Astrocyte (in vitro differentiated cells and primary cell): Measurements from ENCODE around the gene ADAMTS6.

Experiments
- CTCF ChIP-seq: IDR thresholded peaks from 2 replicates; pipeline ENCODE4 v1.5.1; 2011; ENCODE audit warnings: low read depth, mild to moderate bottlenecking, inconsistent platforms, low read length, moderate library complexity; ENCODE audit not compliant: insufficient read depth
- EZH2 ChIP-seq: IDR thresholded peaks from 2 replicates; pipeline ENCODE4 v1.6.1; 2012; ENCODE audit warnings: mild to moderate bottlenecking, low read length, inconsistent platforms; ENCODE audit not compliant: insufficient read depth

DNA sequence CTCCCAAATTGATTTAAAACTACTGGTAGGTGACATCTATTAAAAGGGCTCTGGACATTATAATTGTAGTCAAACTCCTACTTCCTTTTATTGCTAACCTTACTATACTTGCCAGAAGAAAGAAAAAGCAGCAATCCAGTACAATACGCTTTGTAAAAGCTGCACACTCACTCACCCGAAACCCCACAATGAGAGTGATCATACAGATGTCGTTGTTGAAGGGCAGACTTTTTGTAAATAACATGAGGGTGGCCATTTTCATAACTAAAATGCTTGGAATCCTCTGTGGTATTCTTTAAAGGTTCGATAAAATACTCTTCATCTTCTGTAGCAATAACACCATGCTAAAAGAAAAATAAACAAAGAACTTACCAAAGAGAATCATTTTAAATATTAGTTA lies 21.7 kb downstream of the ADAMTS6 start:
- TF ChIP-seq CTCF (no peak), EZH2 (no peak)
